Choroid plexus epithelial cell (primary cell): Measurements from ENCODE around the gene SLC44A1.

Experiments used
- DNase-seq: peaks from one replicate; pipeline ENCODE4 v3.0.0-alpha.2; 2010; ENCODE audit warnings: low read depth
- H3K4me3 ChIP-seq: 2 replicates; pipeline ENCODE4 v1.5.1; 2011; ENCODE audit warnings: low read depth, mild to moderate bottlenecking, control low read depth, low read length, moderate library complexity
- CTCF ChIP-seq: conservative IDR thresholded peaks from 2 replicates; pipeline ENCODE4 v1.5.1; 2011; ENCODE audit warnings: low read depth, mild to moderate bottlenecking, control low read depth, inconsistent platforms, low read length, moderate library complexity

SLC44A1 gene

GRCh38 chr9:105306351-105307140 lies 62.1 kb downstream of the SLC44A1 start:
- DNase-seq = no peak

GRCh38 chr9:105307591-105308130 lies 63.2 kb downstream of the SLC44A1 start:
- no peak for TF ChIP-seq CTCF
- DNase-seq = no peak
- H3K4me3 ChIP-seq = no peak overlapping the region

More at GRCh38 chr9:105306351-105307140, 62.1 kb downstream of the SLC44A1 start:
- H3K4me3 ChIP-seq = no peak overlapping the region
- no peak for TF ChIP-seq CTCF

- TF ChIP-seq CTCF = no peak
- H3K4me3 ChIP-seq = no peak overlapping the region
- DNase-seq = no peak
These were observed 64.2 kb downstream of the SLC44A1 start for GRCh38 chr9:105308461-105309341.

GRCh38 chr9:105309531-105309931 lies 65.1 kb downstream of the SLC44A1 start:
- DNase-seq = no peak
- TF ChIP-seq CTCF = no peak
- no peak overlapping the region for H3K4me3 ChIP-seq

- DNase-seq = no peak
- no peak overlapping the region for H3K4me3 ChIP-seq
- no peak for TF ChIP-seq CTCF
These were observed 66.9 kb downstream of the SLC44A1 start for GRCh38 chr9:105311306-105311705.

GRCh38 chr9:105313238-105313637 lies 68.8 kb downstream of the SLC44A1 start:
- no peak overlapping the region for H3K4me3 ChIP-seq
- no peak for DNase-seq
- TF ChIP-seq CTCF = no peak
